RWPE2 (cell line): ENCODE results near the gene CASP8AP2.
"Not testable (repeated sequence)": the region's sequence is repeated elsewhere in the genome, so short reads cannot be mapped to it uniquely, and the experiment has no call there.

Experiments used
- ATAC-seq: fragments of 200-7000 bp; cut with Tn5 transposase; 3 replicates; pipeline ENCODE4 v1.9.1; 2021; ENCODE audit warnings: low read depth
- DNase-seq: peaks from one replicate; pipeline ENCODE4 v3.0.0-alpha.2; 2020; ENCODE audit warnings: low spot score
- H3K27ac ChIP-seq: fragments of 450-650 bp; 2 replicates; pipeline ENCODE4 v1.5.1; 2017; ENCODE audit warnings: mild to moderate bottlenecking; ENCODE audit not compliant: poor library complexity, severe bottlenecking
- H3K27me3 ChIP-seq: fragments of 250-450 bp; sonication (Bioruptor Pico); 2 replicates; pipeline ENCODE4 v1.5.1; 2021; ENCODE audit warnings: mild to moderate bottlenecking, moderate library complexity; ENCODE audit not compliant: insufficient read depth, poor library complexity, severe bottlenecking
- H3K36me3 ChIP-seq: fragments of 250-450 bp; sonication (Bioruptor Pico); 2 replicates; pipeline ENCODE4 v1.5.1; 2020; ENCODE audit warnings: low read depth, mild to moderate bottlenecking, moderate library complexity
- H3K4me1 ChIP-seq: fragments of 250-450 bp; sonication (Bioruptor Pico); 2 replicates; pipeline ENCODE4 v1.5.1; 2021; ENCODE audit warnings: mild to moderate bottlenecking, moderate library complexity; ENCODE audit not compliant: insufficient read depth, poor library complexity, severe bottlenecking
- H3K4me3 ChIP-seq: fragments of 250-450 bp; sonication (Bioruptor Pico); 2 replicates; pipeline ENCODE4 v1.5.1; 2021; ENCODE audit warnings: mild to moderate bottlenecking, moderate library complexity; ENCODE audit not compliant: severe bottlenecking
- H3K9me3 ChIP-seq: fragments of 250-450 bp; sonication (Bioruptor Pico); 2 replicates; pipeline ENCODE4 v1.5.1; 2021; ENCODE audit warnings: mild to moderate bottlenecking, moderate library complexity; ENCODE audit not compliant: severe bottlenecking
- CTCF ChIP-seq: fragments of 450-650 bp; IDR thresholded peaks from one replicate; pipeline ENCODE4 v1.5.1; 2017; ENCODE audit warnings: mild to moderate bottlenecking, moderate library complexity; ENCODE audit not compliant: poor library complexity, severe bottlenecking

Gene CASP8AP2

GRCh38 chr6:89829472-89830169 is at the start of gene CASP8AP2:
TSS of gene CASP8AP2 (plus strand) at chr6:89829880.
- Histone ChIP-seq H3K4me3 (peak within 1 kb of the TSS; percentile 97), H3K9me3 (no peaks in the 10 kb centered on the region), H3K36me3 (peaks cover 37% of the 10 kb centered on the region), H3K27me3 (no peaks in the 10 kb centered on the region), H3K27ac (peak within 1 kb of the TSS; percentile 53), H3K4me1 (peaks cover 5% of the 10 kb centered on the region)
- TF ChIP-seq CTCF = no peak
- peak; percentile 92 for DNase-seq
- ATAC-seq = peak; percentile 98

- Histone ChIP-seq H3K4me1 (no peaks in the 10 kb centered on the region), H3K9me3 (no peaks in the 10 kb centered on the region), H3K27ac (no peak overlapping the region), H3K36me3 (peaks cover 71% of the 10 kb centered on the region), H3K27me3 (no peaks in the 10 kb centered on the region), H3K4me3 (no peak overlapping the region)
- no peak for DNase-seq
- no peak for ATAC-seq
- TF ChIP-seq CTCF = no peak
Measured at GRCh38 chr6:89781070-89782034, 48.3 kb upstream of the CASP8AP2 start.

- TF ChIP-seq CTCF = no peak
- ATAC-seq (no peak), DNase-seq (no peak)
- peaks cover 71% of the 10 kb centered on the region for H3K36me3 ChIP-seq
- no peaks in the 10 kb centered on the region for H3K27me3 ChIP-seq
- no peak overlapping the region for H3K27ac ChIP-seq
- H3K4me3 ChIP-seq = no peak overlapping the region
- H3K4me1 ChIP-seq = no peaks in the 10 kb centered on the region
- no peaks in the 10 kb centered on the region for H3K9me3 ChIP-seq
Measured at GRCh38 chr6:89782222-89782621, 47.5 kb upstream of the CASP8AP2 start.

- not testable (repeated sequence) for H3K9me3 ChIP-seq, H3K27me3 ChIP-seq, H3K4me1 ChIP-seq, H3K4me3 ChIP-seq, DNase-seq, ATAC-seq, H3K27ac ChIP-seq
- peaks cover 82% of the 10 kb centered on the region for H3K36me3 ChIP-seq
Measured at GRCh38 chr6:89783293-89783692, 46.4 kb upstream of the CASP8AP2 start.

- DNase-seq = no peak
- no peak for ATAC-seq
- Histone ChIP-seq H3K27me3 (no peaks in the 10 kb centered on the region), H3K4me3 (no peak overlapping the region), H3K36me3 (peaks cover 83% of the 10 kb centered on the region), H3K4me1 (no peaks in the 10 kb centered on the region), H3K27ac (no peak overlapping the region), H3K9me3 (no peaks in the 10 kb centered on the region)
- no peak for TF ChIP-seq CTCF
Measured at GRCh38 chr6:89784838-89785237, 44.8 kb upstream of the CASP8AP2 start.
